ENCODE data around the gene CFDP1.

Gene CFDP1

DNA sequence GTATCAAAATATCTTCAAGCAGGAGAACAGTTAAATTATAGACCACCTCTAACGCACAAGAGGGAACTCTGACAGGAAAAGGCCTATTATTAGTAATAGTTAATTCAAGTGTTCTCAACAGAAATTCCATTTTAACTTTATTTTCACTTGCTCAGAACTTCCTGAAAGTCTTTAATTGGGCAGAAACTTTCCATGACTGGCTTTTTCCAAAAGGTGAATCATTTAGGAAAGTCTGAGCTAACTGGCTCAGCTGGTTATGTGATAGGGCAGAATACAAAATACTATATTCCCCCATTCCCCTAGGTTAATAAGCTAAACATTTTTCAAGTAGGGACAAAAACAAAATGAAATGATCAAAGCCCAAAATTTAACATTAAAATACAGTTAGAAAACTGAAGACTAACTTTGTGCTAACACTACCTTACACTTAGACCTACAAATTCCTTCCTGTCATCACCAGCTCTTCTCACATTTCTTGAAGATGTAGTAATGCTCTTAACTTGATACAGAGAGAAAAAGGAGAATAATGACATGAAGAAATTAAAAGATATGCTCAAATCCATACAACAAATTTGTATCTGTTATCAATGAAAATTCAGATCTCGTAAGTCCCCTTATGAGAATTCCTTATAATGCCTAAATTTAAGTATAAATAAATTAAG is 31.0 kb downstream of the CFDP1 start:
- no peaks in the 10 kb centered on the region for H3K27me3 Mint-ChIP-seq
- H3K4me1 Mint-ChIP-seq (ENCODE audit: low read depth): peaks cover 24% of the 10 kb centered on the region
- peak overlapping the region; percentile 35 for H3K4me3 Mint-ChIP-seq
- peak overlapping the region; percentile 86 for H3K27ac Mint-ChIP-seq
- no peaks in the 10 kb centered on the region for H3K9me3 Mint-ChIP-seq
- peaks cover 24% of the 10 kb centered on the region for H3K36me3 Mint-ChIP-seq (ENCODE audit: low read depth)

DNA sequence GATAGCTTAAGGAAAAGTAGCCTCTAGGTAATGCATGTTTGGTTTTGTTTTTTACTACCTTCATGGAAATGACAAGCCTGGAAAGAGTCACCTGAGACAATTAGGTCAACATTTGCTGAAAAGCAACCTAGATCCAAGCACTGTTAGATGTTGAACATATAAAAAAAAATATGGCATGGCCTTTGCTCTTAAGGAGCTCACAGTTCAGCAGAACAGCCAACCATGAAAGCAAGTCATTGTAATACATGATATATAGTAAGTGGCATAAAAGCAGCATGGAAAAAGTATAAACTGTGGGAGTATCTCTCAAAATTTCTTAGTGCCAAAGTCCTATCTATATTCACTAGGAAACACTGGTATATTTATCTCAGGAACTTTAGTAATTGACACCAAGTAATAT is 31.6 kb downstream of the CFDP1 start:
- H3K9me3 Mint-ChIP-seq: no peaks in the 10 kb centered on the region
- no peak overlapping the region for H3K4me3 Mint-ChIP-seq
- H3K27me3 Mint-ChIP-seq: no peaks in the 10 kb centered on the region
- H3K27ac Mint-ChIP-seq: peak overlapping the region; percentile 86
- H3K36me3 Mint-ChIP-seq (ENCODE audit: low read depth): peaks cover 24% of the 10 kb centered on the region
- H3K4me1 Mint-ChIP-seq (ENCODE audit: low read depth): peaks cover 24% of the 10 kb centered on the region

- Mint-ChIP-seq H3K9me3 (no peaks in the 10 kb centered on the region), H3K4me1 (ENCODE audit: low read depth) (peaks cover 24% of the 10 kb centered on the region), H3K27ac (no peak overlapping the region), H3K27me3 (no peaks in the 10 kb centered on the region), H3K36me3 (ENCODE audit: low read depth) (peaks cover 29% of the 10 kb centered on the region), H3K4me3 (no peak overlapping the region)
Measured at GRCh38 chr16:75398333-75398732, 35.0 kb downstream of the CFDP1 start.

- H3K4me1 Mint-ChIP-seq (ENCODE audit: low read depth): no peaks in the 10 kb centered on the region
- H3K9me3 Mint-ChIP-seq: no peaks in the 10 kb centered on the region
- no peak overlapping the region for H3K27ac Mint-ChIP-seq
- peaks cover 31% of the 10 kb centered on the region for H3K36me3 Mint-ChIP-seq (ENCODE audit: low read depth)
- H3K4me3 Mint-ChIP-seq: no peak overlapping the region
- no peaks in the 10 kb centered on the region for H3K27me3 Mint-ChIP-seq
Measured at GRCh38 chr16:75394941-75395340, 38.4 kb downstream of the CFDP1 start.

GRCh38 chr16:75392906-75393305 is 40.4 kb downstream of the CFDP1 start:
- Mint-ChIP-seq H3K9me3 (no peaks in the 10 kb centered on the region), H3K4me3 (no peak overlapping the region), H3K4me1 (ENCODE audit: low read depth) (no peaks in the 10 kb centered on the region), H3K27me3 (no peaks in the 10 kb centered on the region), H3K27ac (no peak overlapping the region), H3K36me3 (ENCODE audit: low read depth) (peaks cover 48% of the 10 kb centered on the region)

- H3K4me1 Mint-ChIP-seq (ENCODE audit: low read depth): no peaks in the 10 kb centered on the region
- no peaks in the 10 kb centered on the region for H3K9me3 Mint-ChIP-seq
- H3K36me3 Mint-ChIP-seq (ENCODE audit: low read depth): peaks cover 52% of the 10 kb centered on the region
- H3K27me3 Mint-ChIP-seq: no peaks in the 10 kb centered on the region
- no peak overlapping the region for H3K27ac Mint-ChIP-seq
- H3K4me3 Mint-ChIP-seq: no peak overlapping the region
Measured at GRCh38 chr16:75390926-75391653, 42.2 kb downstream of the CFDP1 start.

DNA sequence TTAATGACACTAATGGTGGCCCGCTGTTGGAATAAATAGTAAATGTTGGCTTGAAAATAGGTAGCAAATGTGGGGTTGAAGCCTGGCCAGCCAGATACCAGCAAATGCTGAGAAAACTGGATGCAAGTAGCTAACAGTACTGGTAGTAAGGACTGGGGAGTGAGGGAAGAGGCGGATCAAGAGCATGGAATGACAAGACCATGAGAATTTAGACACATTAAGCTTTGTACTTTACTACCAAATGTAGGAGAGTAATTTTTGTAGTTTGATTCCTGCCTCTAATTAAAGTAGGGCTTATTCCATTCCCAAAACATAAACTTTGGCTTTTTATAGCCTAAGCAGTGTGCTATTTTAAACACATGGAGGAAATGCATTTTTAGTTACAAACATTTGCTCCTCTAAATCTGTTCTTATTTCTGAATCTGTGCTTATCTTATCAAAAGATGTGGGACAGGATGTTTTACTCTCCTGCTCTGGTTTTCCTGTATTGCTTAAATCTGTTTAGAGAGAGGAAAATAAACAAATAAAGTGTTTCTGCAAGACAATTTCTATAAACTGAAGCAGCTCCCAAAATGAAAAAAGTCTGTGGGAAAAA is 44.1 kb downstream of the CFDP1 start:
- H3K4me1 Mint-ChIP-seq (ENCODE audit: low read depth): no peaks in the 10 kb centered on the region
- H3K36me3 Mint-ChIP-seq (ENCODE audit: low read depth): peaks cover 54% of the 10 kb centered on the region
- no peak overlapping the region for H3K27ac Mint-ChIP-seq

GRCh38 chr16:75387951-75388350 is 45.4 kb downstream of the CFDP1 start:
- H3K4me1 Mint-ChIP-seq (ENCODE audit: low read depth): no peaks in the 10 kb centered on the region
- no peaks in the 10 kb centered on the region for H3K9me3 Mint-ChIP-seq
- peaks cover 52% of the 10 kb centered on the region for H3K36me3 Mint-ChIP-seq (ENCODE audit: low read depth)
- H3K4me3 Mint-ChIP-seq: no peak overlapping the region
- no peaks in the 10 kb centered on the region for H3K27me3 Mint-ChIP-seq
- no peak overlapping the region for H3K27ac Mint-ChIP-seq

More for the DNA sequence above, 44.1 kb downstream of the CFDP1 start:
- Mint-ChIP-seq H3K9me3 (no peaks in the 10 kb centered on the region), H3K27me3 (no peaks in the 10 kb centered on the region), H3K4me3 (no peak overlapping the region)

GRCh38 chr16:75385507-75386152 is 47.7 kb downstream of the CFDP1 start:
- Mint-ChIP-seq H3K27me3 (peaks cover 5% of the 10 kb centered on the region), H3K4me1 (ENCODE audit: low read depth) (peaks cover 20% of the 10 kb centered on the region), H3K27ac (no peak overlapping the region), H3K9me3 (no peaks in the 10 kb centered on the region), H3K4me3 (no peak overlapping the region), H3K36me3 (ENCODE audit: low read depth) (peaks cover 61% of the 10 kb centered on the region)

DNA sequence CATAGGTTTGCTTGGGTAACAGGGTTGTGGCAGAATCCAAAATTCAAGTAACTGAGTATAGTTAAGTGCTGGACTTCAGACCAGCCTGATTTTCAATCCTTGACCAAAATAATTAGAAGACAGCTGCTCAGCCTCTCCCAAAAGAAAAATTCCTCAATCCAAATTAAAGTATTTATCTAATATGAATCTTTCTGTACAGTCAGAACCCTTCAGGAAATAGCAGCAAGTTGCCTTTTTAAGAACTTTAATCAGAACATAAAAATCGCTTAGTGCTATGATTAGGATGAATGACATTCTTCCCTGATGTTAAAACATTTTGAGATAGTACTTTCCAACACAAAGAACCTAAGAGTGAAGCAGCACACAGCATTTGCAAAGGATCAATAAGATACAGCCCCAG is 50.2 kb downstream of the CFDP1 start:
- Mint-ChIP-seq H3K36me3 (ENCODE audit: low read depth) (peaks cover 59% of the 10 kb centered on the region), H3K27ac (no peak overlapping the region), H3K4me1 (ENCODE audit: low read depth) (peaks cover 45% of the 10 kb centered on the region), H3K4me3 (no peak overlapping the region), H3K9me3 (no peaks in the 10 kb centered on the region), H3K27me3 (peaks cover 11% of the 10 kb centered on the region)

DNA sequence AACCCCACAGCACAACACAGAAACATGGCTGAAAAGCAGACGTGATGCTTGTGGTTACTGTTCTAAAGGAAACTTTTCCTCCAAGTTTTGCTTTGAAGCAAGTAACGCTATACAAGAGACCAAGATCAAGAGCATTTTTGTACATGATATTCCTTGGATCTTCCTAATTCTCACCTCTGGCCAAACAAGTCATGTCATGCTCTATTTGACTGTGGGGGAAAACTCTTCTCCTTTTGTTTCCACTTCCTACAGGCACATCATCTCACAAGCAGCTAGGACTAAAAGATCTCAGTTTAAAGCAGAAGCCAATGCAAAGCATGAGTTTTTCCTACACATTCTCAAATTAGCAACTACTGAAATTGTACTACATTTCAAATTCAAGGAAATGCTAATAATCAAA is 50.7 kb downstream of the CFDP1 start:
- H3K36me3 Mint-ChIP-seq (ENCODE audit: low read depth): peaks cover 61% of the 10 kb centered on the region
- H3K9me3 Mint-ChIP-seq: no peaks in the 10 kb centered on the region
- H3K27ac Mint-ChIP-seq: no peak overlapping the region
- peaks cover 50% of the 10 kb centered on the region for H3K4me1 Mint-ChIP-seq (ENCODE audit: low read depth)
- no peak overlapping the region for H3K4me3 Mint-ChIP-seq
- peaks cover 17% of the 10 kb centered on the region for H3K27me3 Mint-ChIP-seq

GRCh38 chr16:75380870-75381269 is 52.4 kb downstream of the CFDP1 start:
- H3K27ac Mint-ChIP-seq: peak overlapping the region; percentile 73
- H3K36me3 Mint-ChIP-seq (ENCODE audit: low read depth): peaks cover 72% of the 10 kb centered on the region
- H3K27me3 Mint-ChIP-seq: peaks cover 24% of the 10 kb centered on the region
- no peaks in the 10 kb centered on the region for H3K9me3 Mint-ChIP-seq
- H3K4me1 Mint-ChIP-seq (ENCODE audit: low read depth): peaks cover 55% of the 10 kb centered on the region
- H3K4me3 Mint-ChIP-seq: peak overlapping the region; percentile 50

DNA sequence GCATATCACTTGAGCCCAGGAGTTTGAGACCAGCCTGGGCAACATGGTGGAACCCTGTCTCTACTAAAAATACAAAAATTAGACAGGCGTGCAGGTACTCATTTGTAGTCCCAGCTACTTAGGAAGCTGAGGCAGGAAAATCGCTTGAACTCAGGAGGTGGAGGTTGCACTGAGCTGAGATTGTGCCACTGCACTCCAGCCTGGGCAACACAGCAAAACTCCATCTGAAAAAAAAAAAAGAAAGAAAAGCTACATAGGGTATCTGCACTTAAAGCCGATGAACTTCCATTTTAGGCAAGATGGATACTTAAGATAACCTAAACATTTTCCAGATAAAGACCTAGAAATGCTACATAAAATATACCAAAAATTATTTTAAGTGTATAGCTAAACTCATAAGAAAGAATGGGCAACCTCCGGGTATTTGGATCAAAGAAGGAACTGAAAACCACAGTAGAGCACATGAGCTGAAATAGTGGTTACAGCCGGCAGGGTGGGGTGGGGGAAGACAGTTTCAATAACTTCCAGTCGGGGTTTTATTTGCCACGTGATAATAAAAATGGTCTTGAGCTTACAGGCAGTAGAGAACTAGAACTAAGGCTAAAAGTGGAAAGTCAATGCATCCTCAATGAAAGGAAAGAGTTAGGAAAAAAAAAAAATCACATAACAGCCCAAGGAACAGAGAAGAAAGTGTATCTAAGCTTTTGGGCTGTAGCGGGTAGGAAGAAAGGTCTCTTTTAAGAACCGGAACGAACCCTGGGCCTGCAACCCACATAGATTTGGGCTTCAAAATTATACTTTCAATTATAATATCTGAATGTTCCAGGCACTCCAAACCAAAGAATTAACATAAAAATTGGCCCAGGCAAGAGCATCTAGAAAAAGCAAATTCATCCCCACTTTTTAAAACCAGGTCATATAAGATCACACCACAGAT is 53.1 kb downstream of the CFDP1 start:
- Mint-ChIP-seq H3K9me3 (no peaks in the 10 kb centered on the region), H3K36me3 (ENCODE audit: low read depth) (peaks cover 76% of the 10 kb centered on the region), H3K27me3 (peaks cover 25% of the 10 kb centered on the region), H3K27ac (peak overlapping the region; percentile 73), H3K4me3 (peak overlapping the region; percentile 50), H3K4me1 (ENCODE audit: low read depth) (peaks cover 55% of the 10 kb centered on the region)

- Mint-ChIP-seq H3K27me3 (peaks cover 28% of the 10 kb centered on the region), H3K27ac (peak overlapping the region; percentile 9), H3K9me3 (no peaks in the 10 kb centered on the region), H3K4me3 (peak overlapping the region; percentile 42), H3K36me3 (ENCODE audit: low read depth) (peaks cover 79% of the 10 kb centered on the region), H3K4me1 (ENCODE audit: low read depth) (peaks cover 55% of the 10 kb centered on the region)
Measured at GRCh38 chr16:75379339-75379738, 54.0 kb downstream of the CFDP1 start.

Data from stimulated activated naive CD8-positive, alpha-beta T cell treated with anti-CD3 and anti-CD28 coated beads, Interleukin-15, Interleukin-2, amounts not matched to agents 100 ng/mL and 50 ng/mL, for 24 hours (primary cell).